Caco-2 (cell line): ENCODE data around the gene SEMA4D. TPM values are rescaled to one million over a fixed set of nuclear protein-coding genes. Genes with fewer than 3 reads are reported as not detected.

Experiments used
- BruUV-seq: library from RNA; stranded (reverse); fragments of 400-500 nt; replicated peaks from 2 replicates; lab custom pipeline; 2021; lab: Mats Ljungman, UMichigan
- CTCF ChIA-PET: fragments of 300-600 bp; sonication (Branson Sonifier 250); formaldehyde crosslinking; loops from one replicate; lab custom pipeline; 2022; ENCODE audit warnings: antibody characterized with exemption; lab: Charles Lee
- POLR2A ChIA-PET: fragments of 300-600 bp; sonication (Branson Sonifier 250); formaldehyde crosslinking; loops from one replicate; lab custom pipeline; 2022; ENCODE audit warnings: antibody characterized with exemption; lab: Charles Lee
- DNase-seq, 2 experiments: peaks; one replicate each; pipeline versions ENCODE4 v3.0.0 to v3.0.0-alpha.2; 2020 to 2022
- H3K27me3 ChIP-seq: replicated peaks from 2 replicates; pipeline ENCODE4 v1.6.0; 2011; ENCODE audit warnings: low read length; ENCODE audit not compliant: control insufficient read depth, insufficient read depth
- H3K36me3 ChIP-seq: 2 replicates; pipeline ENCODE4 v1.5.1; 2011; ENCODE audit warnings: low read length; ENCODE audit not compliant: control insufficient read depth, insufficient read depth
- H3K4me1 ChIP-seq: fragments of 250-450 bp; sonication (Bioruptor Pico); 2 replicates; pipeline ENCODE4 v1.5.1; 2020; ENCODE audit warnings: mild to moderate bottlenecking
- H3K4me3 ChIP-seq: 2 replicates; pipeline ENCODE4 v1.5.1; 2011; ENCODE audit warnings: low read depth, mild to moderate bottlenecking, control low read depth, low read length
- H3K9me3 ChIP-seq: fragments of 250-450 bp; sonication (Bioruptor Pico); 2 replicates; pipeline ENCODE4 v1.5.1; 2020; ENCODE audit warnings: mild to moderate bottlenecking, moderate library complexity
- H3K27ac Mint-ChIP-seq: one replicate; pipeline ENCODE4 v1.8.0; 2022; ENCODE audit warnings: mixed read lengths; ENCODE audit not compliant: unreplicated experiment
- H3K27me3 Mint-ChIP-seq: one replicate; pipeline ENCODE4 v1.8.0; 2022; ENCODE audit warnings: mixed read lengths; ENCODE audit not compliant: insufficient read depth, unreplicated experiment
- H3K36me3 Mint-ChIP-seq: one replicate; pipeline ENCODE4 v1.8.0; 2022; ENCODE audit warnings: mild to moderate bottlenecking, mixed read lengths; ENCODE audit not compliant: insufficient read depth, unreplicated experiment
- H3K4me1 Mint-ChIP-seq: one replicate; pipeline ENCODE4 v1.8.0; 2022; ENCODE audit warnings: low read depth, mixed read lengths; ENCODE audit not compliant: unreplicated experiment
- H3K4me3 Mint-ChIP-seq: one replicate; pipeline ENCODE4 v1.8.0; 2022; ENCODE audit warnings: mild to moderate bottlenecking, moderate library complexity, mixed read lengths; ENCODE audit not compliant: unreplicated experiment
- H3K9me3 Mint-ChIP-seq: one replicate; pipeline ENCODE4 v1.8.0; 2022; ENCODE audit warnings: mixed read lengths; ENCODE audit not compliant: unreplicated experiment
- intact Hi-C: fragments of 100-400 bp; cut with micrococcal nuclease; formaldehyde crosslinking; loops from one replicate; pipeline ENCODE4 v1.10.0; 2022; ENCODE audit not compliant: unreplicated experiment
- total RNA-seq: library from RNA; stranded (reverse); gene quantifications from 2 replicates; pipeline ENCODE4 v1.2.3, GENCODE V29; 2022
- TF ChIP-seq, protein P1 (sequence below), 2 experiments: fragments of 200-600 bp in 1 of 2; IDR thresholded peaks; 1 replicate in 1 of 2; 2 replicates in 1 of 2; pipeline versions ENCODE4 v1.5.1 to v1.8.0; 2011 to 2022; ENCODE audit warnings: antibody characterized with exemption in 1 of 2, control low read depth in 1 of 2, inconsistent platforms in 1 of 2, low read depth in 1 of 2, low read length in 1 of 2, mild to moderate bottlenecking in 1 of 2, moderate library complexity in 1 of 2; ENCODE audit not compliant: insufficient read depth in 1 of 2, severe bottlenecking in 1 of 2, unreplicated experiment in 1 of 2

The SEMA4D gene
- total RNA-seq, 1 experiment from 2014 or later = 17.1 TPM

- no peak overlapping the region for H3K27ac Mint-ChIP-seq
- Histone ChIP-seq H3K27me3 (no peaks in the 10 kb centered on the region), H3K4me3 (no peak overlapping the region), H3K9me3 (no peaks in the 10 kb centered on the region), H3K4me1 (no peaks in the 10 kb centered on the region), H3K36me3 (no peaks in the 10 kb centered on the region)
- TF ChIP-seq, protein P1, sequence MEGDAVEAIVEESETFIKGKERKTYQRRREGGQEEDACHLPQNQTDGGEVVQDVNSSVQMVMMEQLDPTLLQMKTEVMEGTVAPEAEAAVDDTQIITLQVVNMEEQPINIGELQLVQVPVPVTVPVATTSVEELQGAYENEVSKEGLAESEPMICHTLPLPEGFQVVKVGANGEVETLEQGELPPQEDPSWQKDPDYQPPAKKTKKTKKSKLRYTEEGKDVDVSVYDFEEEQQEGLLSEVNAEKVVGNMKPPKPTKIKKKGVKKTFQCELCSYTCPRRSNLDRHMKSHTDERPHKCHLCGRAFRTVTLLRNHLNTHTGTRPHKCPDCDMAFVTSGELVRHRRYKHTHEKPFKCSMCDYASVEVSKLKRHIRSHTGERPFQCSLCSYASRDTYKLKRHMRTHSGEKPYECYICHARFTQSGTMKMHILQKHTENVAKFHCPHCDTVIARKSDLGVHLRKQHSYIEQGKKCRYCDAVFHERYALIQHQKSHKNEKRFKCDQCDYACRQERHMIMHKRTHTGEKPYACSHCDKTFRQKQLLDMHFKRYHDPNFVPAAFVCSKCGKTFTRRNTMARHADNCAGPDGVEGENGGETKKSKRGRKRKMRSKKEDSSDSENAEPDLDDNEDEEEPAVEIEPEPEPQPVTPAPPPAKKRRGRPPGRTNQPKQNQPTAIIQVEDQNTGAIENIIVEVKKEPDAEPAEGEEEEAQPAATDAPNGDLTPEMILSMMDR (IDR thresholded peaks at IDR 0.05; ENCODE audit: insufficient read depth in 1 of 2, low read depth in 1 of 2, low read length in 1 of 2, severe bottlenecking in 1 of 2, unreplicated experiment in 1 of 2) = no peak
- CTCF ChIA-PET = no interaction called here
- no peak overlapping the region for H3K4me3 Mint-ChIP-seq
- POLR2A ChIA-PET = no interaction called here
- BruUV-seq = no TSS peak
- H3K27me3 Mint-ChIP-seq = no peaks in the 10 kb centered on the region
- H3K9me3 Mint-ChIP-seq = no peaks in the 10 kb centered on the region
- intact Hi-C loops = no loop called here
- no peaks in the 10 kb centered on the region for H3K36me3 Mint-ChIP-seq
- no peaks in the 10 kb centered on the region for H3K4me1 Mint-ChIP-seq
- DNase-seq = no peak
Observed at GRCh38 chr9:89444925-89445765, 52.8 kb downstream of the SEMA4D start.

GRCh38 chr9:89444274-89444673, 53.6 kb downstream of the SEMA4D start:
- POLR2A ChIA-PET = no interaction called here
- H3K4me1 Mint-ChIP-seq = no peaks in the 10 kb centered on the region
- CTCF ChIA-PET = no interaction called here
- no TSS peak for BruUV-seq
- H3K27me3 ChIP-seq = no peaks in the 10 kb centered on the region
- no peaks in the 10 kb centered on the region for H3K36me3 Mint-ChIP-seq
- H3K4me3 Mint-ChIP-seq = no peak overlapping the region
- H3K27ac Mint-ChIP-seq = no peak overlapping the region
- H3K9me3 Mint-ChIP-seq = no peaks in the 10 kb centered on the region
- no peak overlapping the region for H3K4me3 ChIP-seq
- intact Hi-C loops = no loop called here
- H3K27me3 Mint-ChIP-seq = no peaks in the 10 kb centered on the region
- no peaks in the 10 kb centered on the region for H3K9me3 ChIP-seq
- no peak for DNase-seq
- no peaks in the 10 kb centered on the region for H3K4me1 ChIP-seq
- H3K36me3 ChIP-seq = no peaks in the 10 kb centered on the region
- TF ChIP-seq, protein P1 (IDR thresholded peaks at IDR 0.05; ENCODE audit: insufficient read depth in 1 of 2, low read depth in 1 of 2, low read length in 1 of 2, severe bottlenecking in 1 of 2, unreplicated experiment in 1 of 2) = no peak

- ChIA-PET POLR2A (no interaction called here), CTCF (no interaction called here)
- intact Hi-C loops = no loop called here
- no peaks in the 10 kb centered on the region for H3K36me3 Mint-ChIP-seq
- H3K4me3 ChIP-seq = no peak overlapping the region
- H3K27ac Mint-ChIP-seq = no peak overlapping the region
- H3K4me3 Mint-ChIP-seq = no peak overlapping the region
- no peaks in the 10 kb centered on the region for H3K9me3 Mint-ChIP-seq
- no peaks in the 10 kb centered on the region for H3K9me3 ChIP-seq
- no peaks in the 10 kb centered on the region for H3K27me3 ChIP-seq
- TF ChIP-seq, protein P1 (IDR thresholded peaks at IDR 0.05; ENCODE audit: insufficient read depth in 1 of 2, low read depth in 1 of 2, low read length in 1 of 2, severe bottlenecking in 1 of 2, unreplicated experiment in 1 of 2) = no peak
- H3K4me1 ChIP-seq = no peaks in the 10 kb centered on the region
- BruUV-seq = no TSS peak
- no peaks in the 10 kb centered on the region for H3K36me3 ChIP-seq
- DNase-seq = no peak
- no peaks in the 10 kb centered on the region for H3K4me1 Mint-ChIP-seq
- H3K27me3 Mint-ChIP-seq = no peaks in the 10 kb centered on the region
Observed at GRCh38 chr9:89442981-89443814, 54.7 kb downstream of the SEMA4D start.
